Muscle of leg (tissue), 11 donors: ENCODE results near the gene PLEKHM3. TPM values are rescaled to one million over a fixed set of nuclear protein-coding genes. Genes with fewer than 3 reads are reported as not detected.

Experiments
- DNase-seq: peaks from one replicate; pipeline ENCODE4 v3.0.0; 2013
- H3K27ac ChIP-seq: one replicate; pipeline ENCODE4 v1.5.1; 2013; ENCODE audit warnings: mild to moderate bottlenecking, low read length, control low read depth
- H3K27me3 ChIP-seq: one replicate; pipeline ENCODE4 v1.6.1; 2013; ENCODE audit warnings: low read length; ENCODE audit not compliant: control insufficient read depth, insufficient read depth
- H3K36me3 ChIP-seq: one replicate; pipeline ENCODE4 v1.6.1; 2013; ENCODE audit warnings: low read length; ENCODE audit not compliant: control insufficient read depth, insufficient read depth
- H3K4me1 ChIP-seq: one replicate; pipeline ENCODE4 v1.6.1; 2013; ENCODE audit warnings: low read length; ENCODE audit not compliant: control insufficient read depth, insufficient read depth
- H3K4me3 ChIP-seq: one replicate; pipeline ENCODE4 v1.5.1; 2013; ENCODE audit warnings: low read length, control low read depth
- H3K9me3 ChIP-seq: replicated peaks from 2 replicates; pipeline ENCODE4 v1.6.1; 2013; ENCODE audit warnings: low read depth, low read length; ENCODE audit not compliant: control insufficient read depth
- WGBS: methylation state at CpG from one replicate; pipeline ENCODE4 v1.1.5; 2013; ENCODE audit warnings: missing lambda C conversion rate; ENCODE audit not compliant: insufficient coverage; 5-methylcytosine and 5-hydroxymethylcytosine counted together
- polyA plus RNA-seq, 8 donors: library from polyadenylated mRNA; unstranded; fragments of 120-200 nt; gene quantifications; one replicate each; pipeline versions ENCODE4 v1.2.1 to v1.2.3, GENCODE V29; 2013; ENCODE audit warnings: inconsistent platforms in 1 of 8, low replicate concordance in 1 of 8; ENCODE audit not compliant: insufficient read length in 8 of 8, insufficient read depth in 1 of 8
- total RNA-seq: library from RNA; stranded (reverse); fragments of 120-200 nt; gene quantifications from one replicate; pipeline ENCODE4 v1.2.4, GENCODE V29; 2013

PLEKHM3 gene
- total and polyA plus RNA-seq, 9 donors = 6.2 to 9.5 (median 7.4) TPM

GRCh38 chr2:207993151-207993763, 32.1 kb downstream of the PLEKHM3 start:
- Histone ChIP-seq H3K4me1 (no peaks in the 10 kb centered on the region), H3K27ac (peak overlapping the region; percentile 32), H3K4me3 (no peak overlapping the region), H3K36me3 (peaks cover 5% of the 10 kb centered on the region), H3K9me3 (no peaks in the 10 kb centered on the region), H3K27me3 (no peaks in the 10 kb centered on the region)
- DNase-seq = peak; percentile 68
- WGBS = 42% methylated on average over 2 of the region's 4 CpGs

DNA sequence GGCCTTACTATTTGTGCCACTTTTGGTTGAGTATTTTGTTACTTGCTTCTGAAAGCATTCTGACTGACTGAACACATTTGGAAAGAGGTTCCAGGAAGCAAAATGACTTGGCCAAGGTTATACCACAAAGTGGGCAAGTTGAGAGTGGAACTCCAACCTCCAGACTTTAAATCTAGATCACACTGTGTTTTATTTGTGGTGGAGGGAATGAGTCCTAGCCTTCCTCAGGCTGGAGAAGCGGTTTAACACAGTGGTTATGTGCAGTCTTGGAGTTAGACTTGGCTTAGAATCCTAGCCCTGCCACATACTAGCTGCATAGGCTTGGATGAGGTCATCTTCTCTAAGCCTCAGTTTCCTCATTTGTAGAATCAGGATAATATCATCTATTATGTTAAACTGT, 33.4 kb downstream of the PLEKHM3 start:
- Histone ChIP-seq H3K27me3 (no peaks in the 10 kb centered on the region), H3K9me3 (no peaks in the 10 kb centered on the region), H3K4me3 (no peak overlapping the region), H3K4me1 (no peaks in the 10 kb centered on the region), H3K36me3 (no peaks in the 10 kb centered on the region), H3K27ac (no peak overlapping the region)
- no CpG with 5 or more reads among the region's 1 CpG for WGBS
- no peak for DNase-seq

DNA sequence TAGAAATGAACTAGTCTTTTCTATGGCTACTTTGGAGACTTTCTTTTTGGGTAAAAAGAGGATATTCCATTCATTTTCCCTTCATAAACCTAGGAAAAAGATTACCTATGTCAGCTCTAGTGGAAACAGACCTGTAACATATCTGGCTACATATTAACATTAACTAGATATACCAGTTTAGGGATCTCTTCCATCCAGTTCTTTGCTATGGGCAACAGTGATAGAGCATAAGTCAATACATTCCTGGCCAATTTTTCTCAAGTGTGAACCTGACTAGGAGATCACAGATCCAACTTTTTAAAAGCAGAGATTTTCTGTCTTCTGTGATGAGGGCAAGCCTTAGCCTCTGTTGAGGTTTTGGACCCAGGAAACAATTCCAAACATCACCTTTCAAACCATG, 34.5 kb downstream of the PLEKHM3 start:
- Histone ChIP-seq H3K27me3 (no peaks in the 10 kb centered on the region), H3K27ac (no peak overlapping the region), H3K4me1 (no peaks in the 10 kb centered on the region), H3K36me3 (no peaks in the 10 kb centered on the region), H3K9me3 (no peaks in the 10 kb centered on the region), H3K4me3 (no peak overlapping the region)
- no peak for DNase-seq

- Histone ChIP-seq H3K9me3 (no peaks in the 10 kb centered on the region), H3K36me3 (no peaks in the 10 kb centered on the region), H3K4me3 (no peak overlapping the region), H3K27me3 (no peaks in the 10 kb centered on the region), H3K4me1 (no peaks in the 10 kb centered on the region), H3K27ac (no peak overlapping the region)
- no peak for DNase-seq
- 100% methylated on average over 1 of the region's 3 CpGs for WGBS
Observed at GRCh38 chr2:207988975-207989374, 36.4 kb downstream of the PLEKHM3 start.

DNA sequence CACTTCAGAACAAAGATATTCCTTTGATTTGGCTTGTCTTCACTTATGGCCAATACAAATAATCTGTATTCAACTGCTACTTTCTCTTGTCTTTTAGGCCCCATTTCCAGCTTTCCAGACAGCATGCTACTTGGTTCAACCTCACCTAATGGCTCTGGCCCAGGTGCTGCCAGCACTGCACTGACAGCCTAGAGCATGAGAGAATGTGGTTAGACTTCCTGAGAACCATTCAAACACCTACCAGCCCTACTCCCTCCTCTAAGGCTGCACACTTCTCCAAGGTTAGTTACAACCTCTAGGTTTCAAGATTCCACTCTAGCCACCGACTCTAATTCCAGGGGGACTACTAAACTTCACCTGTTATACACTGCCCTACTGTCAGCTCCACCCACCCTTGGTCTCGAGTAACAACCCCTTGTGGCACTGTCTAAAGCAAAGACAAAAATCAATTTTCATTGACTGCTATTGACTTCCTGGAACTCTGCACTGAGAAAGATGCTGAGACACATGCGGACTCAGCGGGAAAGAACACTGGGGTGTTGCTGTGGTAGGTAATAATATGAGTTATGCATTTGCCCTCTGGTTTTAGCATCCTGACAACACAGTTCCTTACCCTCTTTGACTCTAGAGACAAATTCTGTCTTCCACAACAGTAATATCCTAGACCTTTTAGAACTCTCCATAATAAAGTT, 38.2 kb downstream of the PLEKHM3 start:
- Histone ChIP-seq H3K36me3 (no peaks in the 10 kb centered on the region), H3K4me1 (no peaks in the 10 kb centered on the region), H3K27ac (no peak overlapping the region), H3K9me3 (no peaks in the 10 kb centered on the region), H3K4me3 (no peak overlapping the region), H3K27me3 (no peaks in the 10 kb centered on the region)
- WGBS = no CpG with 5 or more reads among the region's 4 CpGs
- DNase-seq = no peak

DNA sequence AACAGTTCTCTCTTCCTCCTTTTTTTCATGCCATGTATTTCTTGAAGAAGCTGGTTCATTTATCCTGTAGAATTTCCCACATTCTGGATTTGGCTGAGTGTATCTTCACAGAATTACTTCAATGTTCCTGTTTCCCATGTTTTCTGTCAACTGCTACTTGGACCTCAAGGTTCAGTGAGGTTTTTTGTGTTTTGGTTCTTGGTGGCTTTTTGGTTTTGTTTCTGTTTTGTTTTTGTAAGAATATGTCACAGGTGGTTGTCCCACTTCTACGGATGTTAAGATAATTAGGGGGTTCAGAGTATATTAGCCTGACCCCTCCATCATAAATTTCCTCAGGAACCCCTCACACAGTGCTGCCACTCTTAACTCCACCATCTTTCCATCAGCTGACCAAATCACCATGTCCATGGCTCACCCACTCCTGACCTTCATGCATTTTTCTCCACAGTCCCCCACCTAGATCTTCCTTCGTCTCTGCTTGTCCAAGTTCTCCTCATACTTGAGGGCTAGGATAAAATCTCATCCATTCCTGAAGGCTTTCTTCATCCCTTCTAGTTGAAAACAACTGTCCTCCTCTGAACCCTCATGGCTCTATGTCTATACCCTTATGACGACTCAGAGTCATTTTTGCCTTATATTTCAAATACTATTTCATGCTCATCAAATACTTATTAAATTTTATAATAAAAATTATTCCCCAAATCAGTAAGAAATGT, 40.4 kb downstream of the PLEKHM3 start:
- H3K4me1 ChIP-seq = no peaks in the 10 kb centered on the region
- 90% methylated on average over 1 of the region's 3 CpGs for WGBS
- H3K27ac ChIP-seq = no peak overlapping the region

DNA sequence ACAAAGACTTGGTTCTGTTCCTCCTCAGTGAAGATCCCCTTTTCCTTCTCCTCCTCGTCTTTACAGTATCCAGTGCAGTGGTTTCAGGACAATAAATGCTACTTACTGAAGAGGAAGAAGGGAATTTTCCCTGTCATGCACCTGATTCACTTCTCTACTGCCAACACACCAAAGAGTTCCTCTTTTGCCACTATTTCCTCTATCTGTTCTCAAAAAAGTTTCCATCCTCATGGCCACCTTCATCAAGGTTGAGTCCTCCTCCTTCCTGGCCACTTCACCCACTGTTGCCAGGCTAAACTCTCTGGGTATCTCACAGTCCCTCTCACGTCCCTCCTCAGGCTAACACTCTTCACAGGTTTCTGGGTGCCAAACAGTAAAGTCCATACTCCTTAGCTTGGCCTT, 41.7 kb downstream of the PLEKHM3 start:
- H3K4me3 ChIP-seq = no peak overlapping the region
- no peak overlapping the region for H3K27ac ChIP-seq
- no peaks in the 10 kb centered on the region for H3K4me1 ChIP-seq
- WGBS = 100% methylated on average over 1 of the region's 2 CpGs
- H3K9me3 ChIP-seq = no peaks in the 10 kb centered on the region
- H3K27me3 ChIP-seq = no peaks in the 10 kb centered on the region
- DNase-seq = peak; percentile 18
- no peaks in the 10 kb centered on the region for H3K36me3 ChIP-seq

More for the DNA sequence above, 40.4 kb downstream of the PLEKHM3 start:
- H3K36me3 ChIP-seq = no peaks in the 10 kb centered on the region
- no peaks in the 10 kb centered on the region for H3K9me3 ChIP-seq
- no peak overlapping the region for H3K4me3 ChIP-seq
- DNase-seq = no peak
- H3K27me3 ChIP-seq = no peaks in the 10 kb centered on the region

DNA sequence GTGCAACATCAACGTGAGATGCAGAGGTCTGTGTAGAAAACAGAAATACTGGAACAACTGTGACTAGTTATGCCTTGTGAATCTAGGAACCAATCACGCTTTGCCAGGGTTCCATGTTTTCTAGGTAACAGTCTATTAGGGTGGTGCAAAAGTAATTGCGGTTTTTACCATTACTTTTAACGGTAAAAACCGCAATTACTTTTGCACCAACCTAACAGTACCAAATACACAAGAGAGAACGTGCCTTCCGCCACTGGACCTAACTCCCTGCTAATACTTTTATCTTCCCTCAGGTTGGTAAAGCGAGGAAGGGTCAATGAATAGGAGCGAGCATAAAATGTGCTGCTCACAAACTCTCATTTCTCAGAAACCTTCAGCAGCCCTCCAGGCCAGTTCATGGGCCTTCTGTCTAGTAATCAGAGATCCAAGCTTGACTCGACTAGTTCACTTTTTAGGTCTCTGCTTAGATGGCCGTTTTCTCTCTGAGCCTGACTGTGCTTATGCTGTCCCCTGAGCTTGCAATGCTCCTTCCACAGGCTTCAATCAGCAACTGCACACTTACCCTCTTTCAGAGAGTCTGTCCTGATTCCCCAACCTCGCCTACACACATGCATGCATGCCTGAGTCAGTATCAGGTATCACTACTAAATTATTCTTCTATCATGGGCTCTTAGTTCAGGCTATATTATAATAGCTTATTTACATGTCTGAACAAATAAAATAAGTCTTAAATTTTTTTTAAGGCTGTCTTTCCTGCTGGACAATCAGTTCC, 47.0 kb downstream of the PLEKHM3 start:
- 83% methylated on average over 5 of the region's 12 CpGs for WGBS
- H3K27ac ChIP-seq = no peak overlapping the region
- H3K36me3 ChIP-seq = peaks cover 8% of the 10 kb centered on the region
- no peaks in the 10 kb centered on the region for H3K4me1 ChIP-seq
- DNase-seq = no peak
- no peak overlapping the region for H3K4me3 ChIP-seq
- H3K27me3 ChIP-seq = no peaks in the 10 kb centered on the region
- H3K9me3 ChIP-seq = no peaks in the 10 kb centered on the region

- no CpG with 5 or more reads among the region's 2 CpGs for WGBS
- no peaks in the 10 kb centered on the region for H3K9me3 ChIP-seq
- peaks cover 8% of the 10 kb centered on the region for H3K36me3 ChIP-seq
- H3K27me3 ChIP-seq = no peaks in the 10 kb centered on the region
- H3K4me3 ChIP-seq = no peak overlapping the region
- no peak overlapping the region for H3K27ac ChIP-seq
- no peaks in the 10 kb centered on the region for H3K4me1 ChIP-seq
- DNase-seq = no peak
Observed at GRCh38 chr2:207975921-207976320, 49.4 kb downstream of the PLEKHM3 start.

- no peaks in the 10 kb centered on the region for H3K27me3 ChIP-seq
- no peaks in the 10 kb centered on the region for H3K9me3 ChIP-seq
- peaks cover 8% of the 10 kb centered on the region for H3K36me3 ChIP-seq
- no peaks in the 10 kb centered on the region for H3K4me1 ChIP-seq
- no peak for DNase-seq
- H3K4me3 ChIP-seq = no peak overlapping the region
- no peak overlapping the region for H3K27ac ChIP-seq
- WGBS = no CpG with 5 or more reads among the region's 5 CpGs
Observed at GRCh38 chr2:207974216-207974605, 51.1 kb downstream of the PLEKHM3 start.
